ENCODE measurements around the gene PEX1.
"Not testable (repeated sequence)": the region's sequence is repeated elsewhere in the genome, so short reads cannot be mapped to it uniquely, and the experiment has no call there.

DNA sequence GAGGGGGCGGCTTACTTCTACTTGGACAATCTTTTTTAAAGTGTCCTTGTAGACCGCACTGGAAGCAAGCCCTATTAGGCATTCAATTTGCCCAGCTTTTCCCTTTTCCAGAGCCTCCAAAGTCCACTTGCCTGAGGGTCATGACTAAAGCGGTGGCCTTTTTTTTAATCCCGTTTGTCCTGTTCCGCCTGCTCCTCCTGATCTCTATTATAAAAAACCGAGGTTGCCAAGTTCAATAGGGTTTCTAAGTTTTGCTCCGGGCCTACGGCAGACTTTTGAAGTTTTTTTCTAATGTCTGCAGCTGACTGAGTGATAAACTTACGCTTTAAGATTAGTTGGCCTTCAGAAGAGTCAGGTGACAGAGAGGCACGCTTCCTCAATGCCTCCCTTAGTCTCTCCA lies 54.3 kb downstream of the PEX1 start:
- TF ChIP-seq, protein P1, sequence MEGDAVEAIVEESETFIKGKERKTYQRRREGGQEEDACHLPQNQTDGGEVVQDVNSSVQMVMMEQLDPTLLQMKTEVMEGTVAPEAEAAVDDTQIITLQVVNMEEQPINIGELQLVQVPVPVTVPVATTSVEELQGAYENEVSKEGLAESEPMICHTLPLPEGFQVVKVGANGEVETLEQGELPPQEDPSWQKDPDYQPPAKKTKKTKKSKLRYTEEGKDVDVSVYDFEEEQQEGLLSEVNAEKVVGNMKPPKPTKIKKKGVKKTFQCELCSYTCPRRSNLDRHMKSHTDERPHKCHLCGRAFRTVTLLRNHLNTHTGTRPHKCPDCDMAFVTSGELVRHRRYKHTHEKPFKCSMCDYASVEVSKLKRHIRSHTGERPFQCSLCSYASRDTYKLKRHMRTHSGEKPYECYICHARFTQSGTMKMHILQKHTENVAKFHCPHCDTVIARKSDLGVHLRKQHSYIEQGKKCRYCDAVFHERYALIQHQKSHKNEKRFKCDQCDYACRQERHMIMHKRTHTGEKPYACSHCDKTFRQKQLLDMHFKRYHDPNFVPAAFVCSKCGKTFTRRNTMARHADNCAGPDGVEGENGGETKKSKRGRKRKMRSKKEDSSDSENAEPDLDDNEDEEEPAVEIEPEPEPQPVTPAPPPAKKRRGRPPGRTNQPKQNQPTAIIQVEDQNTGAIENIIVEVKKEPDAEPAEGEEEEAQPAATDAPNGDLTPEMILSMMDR (IDR thresholded peaks at IDR 0.05), result not testable (repeated sequence)
- peak in 1 of 3 donors; percentile 17 for TF ChIP-seq POLR2AphosphoS5 (IDR thresholded peaks at IDR 0.05)
- TF ChIP-seq POLR2A (IDR thresholded peaks at IDR 0.05), result not testable (repeated sequence)
